Endodermal cell (in vitro differentiated cells): ENCODE results near the gene PPP1R18. TPM values are rescaled to one million over a fixed set of nuclear protein-coding genes. Genes with fewer than 3 reads are reported as not detected.
"Not testable (repeated sequence)": the region's sequence is repeated elsewhere in the genome, so short reads cannot be mapped to it uniquely, and the experiment has no call there.

Experiments
- DNase-seq: peaks from one replicate; pipeline ENCODE4 v3.0.0-alpha.2; 2017
- H3K27ac ChIP-seq: 2 replicates; pipeline ENCODE4 v1.5.1; 2013; ENCODE audit warnings: mild to moderate bottlenecking, low read depth, low read length, moderate library complexity
- H3K27me3 ChIP-seq: 2 replicates; pipeline ENCODE4 v1.6.1; 2013; ENCODE audit warnings: mild to moderate bottlenecking, low read length, moderate library complexity; ENCODE audit not compliant: insufficient read depth, control insufficient read depth, poor library complexity, severe bottlenecking
- H3K36me3 ChIP-seq: 2 replicates; pipeline ENCODE4 v1.7.0; 2013; ENCODE audit warnings: mild to moderate bottlenecking, low read length, moderate library complexity; ENCODE audit not compliant: control insufficient read depth, insufficient read depth
- H3K4me1 ChIP-seq: one replicate; pipeline ENCODE4 v1.7.0; 2013; ENCODE audit warnings: low read length; ENCODE audit not compliant: control insufficient read depth, insufficient read depth
- H3K4me3 ChIP-seq: 2 replicates; pipeline ENCODE4 v1.5.1; 2013; ENCODE audit warnings: mild to moderate bottlenecking, low read length, moderate library complexity
- H3K9ac ChIP-seq: 2 replicates; pipeline ENCODE4 v1.6.1; 2013; ENCODE audit warnings: mild to moderate bottlenecking, low read length, moderate library complexity; ENCODE audit not compliant: poor library complexity, severe bottlenecking; ENCODE audit errors: extremely low read depth
- H3K9me3 ChIP-seq: 2 replicates; pipeline ENCODE4 v1.6.1; 2013; ENCODE audit warnings: mild to moderate bottlenecking, low read length, moderate library complexity; ENCODE audit not compliant: control insufficient read depth
- H3K27ac Mint-ChIP-seq: 2 replicates; pipeline ENCODE4 v1.8.0; 2020; ENCODE audit warnings: mixed read lengths
- H3K27me3 Mint-ChIP-seq: 2 replicates; pipeline ENCODE4 v1.8.0; 2021; ENCODE audit warnings: mild to moderate bottlenecking, mixed read lengths; ENCODE audit not compliant: insufficient read depth
- H3K36me3 Mint-ChIP-seq: 2 replicates; pipeline ENCODE4 v1.8.0; 2020; ENCODE audit warnings: low read depth, mixed read lengths
- H3K4me1 Mint-ChIP-seq: 2 replicates; pipeline ENCODE4 v1.8.0; 2020; ENCODE audit warnings: mixed read lengths
- H3K4me3 Mint-ChIP-seq: 2 replicates; pipeline ENCODE4 v1.8.0; 2020; ENCODE audit warnings: mild to moderate bottlenecking, moderate library complexity, mixed read lengths
- H3K9me3 Mint-ChIP-seq: 2 replicates; pipeline ENCODE4 v1.8.0; 2020; ENCODE audit warnings: mild to moderate bottlenecking, mixed read lengths
- CTCF ChIP-seq: fragments of 200-600 bp; sonication (generic); conservative IDR thresholded peaks from 2 replicates; pipeline ENCODE4 v1.5.0; 2021; ENCODE audit warnings: antibody characterized with exemption, mild to moderate bottlenecking
- WGBS, 2 experiments: methylation state at CpG; one replicate each; pipeline versions ENCODE4 v1.1.5 to v1.1.7; 2013; ENCODE audit warnings: missing lambda C conversion rate in 2 of 2, mixed read lengths in 1 of 2; ENCODE audit not compliant: insufficient coverage in 1 of 2, insufficient read length in 1 of 2; 5-methylcytosine and 5-hydroxymethylcytosine counted together
- total RNA-seq, 2 donors: library from RNA; stranded (reverse); fragmentation: NEBNext Ultra II Directional in 1 of 2; extraction: Animal tissue kit (Norgen Biotek cat#: 25700) in 1 of 2; gene quantifications; 2 replicates in 1 of 2; 3 replicates in 1 of 2; pipeline ENCODE4 v1.2.1, GENCODE V29; 2021

The PPP1R18 gene
- total RNA-seq, 2 donors from 2014 or later = 27.6 to 31.4 TPM

GRCh38 chr6:30720738-30721197, 34.3 kb upstream of the PPP1R18 start:
- Histone ChIP-seq H3K27me3 (no peaks in the 10 kb centered on the region), H3K4me3 (peak overlapping the region; percentile 99), H3K9me3 (no peaks in the 10 kb centered on the region), H3K36me3 (peaks cover 46% of the 10 kb centered on the region), H3K9ac (peak overlapping the region; percentile 100), H3K27ac (peak overlapping the region; percentile 99), H3K4me1 (no peaks in the 10 kb centered on the region)
- no peak for TF ChIP-seq CTCF
- Mint-ChIP-seq H3K27me3 (no peaks in the 10 kb centered on the region), H3K4me1 (peaks cover 37% of the 10 kb centered on the region), H3K4me3 (peak overlapping the region; percentile 99), H3K36me3 (peaks cover 49% of the 10 kb centered on the region), H3K27ac (peak overlapping the region; percentile 99), H3K9me3 (no peaks in the 10 kb centered on the region)
- WGBS, 2 experiments = 0% methylated on average over 16 to 29 of the region's 29 CpGs
- peak; percentile 80 for DNase-seq

- peak within 1 kb of the TSS; percentile 99 for H3K4me3 ChIP-seq
- H3K27me3 Mint-ChIP-seq = no peaks in the 10 kb centered on the region
These were observed 33.6 kb upstream of the PPP1R18 start, which contains the start of gene TUBB for GRCh38 chr6:30719791-30720737. Gene TUBB, plus strand, starts transcription at chr6:30720352. Its CDS starts 155 bp downstream, at chr6:30720507.

GRCh38 chr6:30719356-30719755, 32.9 kb upstream of the PPP1R18 start:
- no peaks in the 10 kb centered on the region for H3K27me3 ChIP-seq
- H3K4me3 ChIP-seq = peak overlapping the region; percentile 99
- H3K9me3 Mint-ChIP-seq = no peaks in the 10 kb centered on the region
- no peaks in the 10 kb centered on the region for H3K9me3 ChIP-seq
- no peaks in the 10 kb centered on the region for H3K4me1 ChIP-seq
- peaks cover 42% of the 10 kb centered on the region for H3K36me3 Mint-ChIP-seq
- TF ChIP-seq CTCF = no peak
- peaks cover 40% of the 10 kb centered on the region for H3K36me3 ChIP-seq
- peak overlapping the region; percentile 85 for H3K27ac ChIP-seq
- no peak for DNase-seq
- peaks cover 35% of the 10 kb centered on the region for H3K4me1 Mint-ChIP-seq
- H3K27ac Mint-ChIP-seq = peak overlapping the region; percentile 99
- peak overlapping the region; percentile 99 for H3K4me3 Mint-ChIP-seq
- H3K27me3 Mint-ChIP-seq = no peaks in the 10 kb centered on the region
- peak overlapping the region; percentile 100 for H3K9ac ChIP-seq
- WGBS, 2 experiments = 8 to 11% methylated on average over 5 to 8 of the region's 8 CpGs

More at GRCh38 chr6:30719791-30720737, 33.6 kb upstream of the PPP1R18 start, which contains the start of gene TUBB:
- H3K27me3 ChIP-seq = no peaks in the 10 kb centered on the region
- H3K36me3 ChIP-seq = peaks cover 40% of the 10 kb centered on the region
- peak; percentile 98 for DNase-seq
- peak; percentile 29 for TF ChIP-seq CTCF
- 0% methylated on average over 25 to 37 of the region's 38 CpGs for WGBS, 2 experiments
- peak within 1 kb of the TSS; percentile 99 for H3K27ac ChIP-seq
- peak within 1 kb of the TSS; percentile 100 for H3K9ac ChIP-seq
- Mint-ChIP-seq H3K27ac (peak within 1 kb of the TSS; percentile 99), H3K4me3 (peak within 1 kb of the TSS; percentile 99), H3K36me3 (peaks cover 44% of the 10 kb centered on the region), H3K9me3 (no peaks in the 10 kb centered on the region), H3K4me1 (peaks cover 38% of the 10 kb centered on the region)
- H3K4me1 ChIP-seq = no peaks in the 10 kb centered on the region
- no peaks in the 10 kb centered on the region for H3K9me3 ChIP-seq

GRCh38 chr6:30717845-30718720, 31.6 kb upstream of the PPP1R18 start:
- peaks cover 39% of the 10 kb centered on the region for H3K36me3 ChIP-seq
- peak overlapping the region; percentile 91 for H3K27ac ChIP-seq
- Mint-ChIP-seq H3K4me1 (peaks cover 25% of the 10 kb centered on the region), H3K4me3 (peak overlapping the region; percentile 99), H3K36me3 (peaks cover 39% of the 10 kb centered on the region), H3K27ac (peak overlapping the region; percentile 100)
- H3K9ac ChIP-seq = peak overlapping the region; percentile 88
- DNase-seq, H3K9me3 ChIP-seq, H3K4me1 ChIP-seq, H3K27me3 Mint-ChIP-seq, H3K9me3 Mint-ChIP-seq, H3K27me3 ChIP-seq: not testable (repeated sequence)
- H3K4me3 ChIP-seq = peak overlapping the region; percentile 99
- WGBS, 2 experiments = 86 to 88% methylated on average over 26 to 35 of the region's 37 CpGs
